A549 (cell line): ENCODE measurements around the gene APOD. TPM values are rescaled to one million over a fixed set of nuclear protein-coding genes. Genes with fewer than 3 reads are reported as not detected.

ENCODE experiments used
- ATAC-seq, 2 experiments: fragments of 200-7000 bp in 1 of 2; fragments of >200 bp in 1 of 2; cut with Nextera tagmentation in 1 of 2; cut with Tn5 transposase in 1 of 2; 3 replicates each; pipeline versions ENCODE4 v1.8.0 to v1.9.1; 2018 to 2020; ENCODE audit warnings: mild to moderate bottlenecking in 1 of 2, moderate library complexity in 1 of 2
- CTCF ChIA-PET: fragments of 300-600 bp; sonication (Branson Sonifier 250); formaldehyde crosslinking; extraction: SDS; loops from one replicate; lab custom pipeline; 2021; ENCODE audit warnings: antibody characterized with exemption, inconsistent platforms; lab: Yijun Ruan, JAX
- POLR2A ChIA-PET: fragments of 350-600 bp; formaldehyde crosslinking; extraction: SDS; loops from one replicate; lab custom pipeline; 2021; ENCODE audit warnings: antibody characterized with exemption, inconsistent platforms; lab: Yijun Ruan, JAX
- DNase-seq, 2 experiments: peaks; one replicate each; pipeline versions ENCODE4 v3.0.0 to v3.0.0-alpha.2; 2011 to 2016; ENCODE audit warnings: low read depth in 1 of 2, low spot score in 1 of 2
- FAIRE-seq: peaks from 2 replicates; lab custom pipeline; 2011; peaks lifted over from hg19 to GRCh38; lab: Jason Lieb, UNC
- H3K27ac ChIP-seq, 2 experiments: fragments of >200 bp; sonication (Bioruptor Twin); formaldehyde crosslinking; 3 replicates each; pipeline ENCODE4 v1.5.1; 2016 to 2017
- H3K4me1 ChIP-seq: fragments of >200 bp; sonication (Bioruptor Twin); formaldehyde crosslinking; 3 replicates; pipeline ENCODE4 v1.6.1; 2016
- H3K4me2 ChIP-seq: fragments of >200 bp; sonication (Bioruptor Twin); formaldehyde crosslinking; 3 replicates; pipeline ENCODE4 v1.6.1; 2016
- H3K4me3 ChIP-seq: fragments of >200 bp; sonication (Bioruptor Twin); formaldehyde crosslinking; 3 replicates; pipeline ENCODE4 v1.5.1; 2016
- H3K9me3 ChIP-seq: fragments of >200 bp; sonication (Bioruptor Twin); formaldehyde crosslinking; 3 replicates; pipeline ENCODE4 v1.6.1; 2016
- BHLHE40 ChIP-seq: IDR thresholded peaks from 2 replicates; pipeline ENCODE4 v1.6.1; 2012; ENCODE audit warnings: low read depth, low read length, inconsistent platforms
- CHD4 ChIP-seq: fragments of 200-600 bp; sonication (generic); IDR thresholded peaks from 2 replicates; pipeline ENCODE4 v1.6.1; 2016; ENCODE audit warnings: antibody characterized with exemption, mild to moderate bottlenecking, borderline replicate concordance
- EHF ChIP-seq: fragments of 250-450 bp; sonication (Bioruptor Pico); IDR thresholded peaks from 2 replicates; pipeline ENCODE4 v1.5.0; 2020; ENCODE audit warnings: mild to moderate bottlenecking
- EHMT2 ChIP-seq: fragments of 200-600 bp; sonication (generic); IDR thresholded peaks from 2 replicates; pipeline ENCODE4 v1.6.1; 2016; ENCODE audit warnings: antibody characterized with exemption, low read depth, mild to moderate bottlenecking, moderate library complexity
- EP300 ChIP-seq, 2 experiments: fragments of >200 bp; sonication (Bioruptor Twin); formaldehyde crosslinking; IDR thresholded peaks; 2 replicates in 1 of 2; 3 replicates in 1 of 2; pipeline ENCODE4 v1.6.1; 2016 to 2017
- FOSL2 ChIP-seq, 2 experiments: fragments of 450-650 bp in 1 of 2; fragments of >200 bp in 1 of 2; sonication (Bioruptor Twin) in 1 of 2; formaldehyde crosslinking; IDR thresholded peaks; 2 replicates each; pipeline versions ENCODE4 v1.5.0 to v1.6.1; 2016 to 2020; ENCODE audit warnings: mild to moderate bottlenecking in 1 of 2, moderate library complexity in 1 of 2
- GATA3 ChIP-seq: IDR thresholded peaks from 2 replicates; pipeline ENCODE4 v1.6.1; 2012; ENCODE audit warnings: borderline replicate concordance
- HOXA7 ChIP-seq: fragments of 250-450 bp; sonication (Bioruptor Pico); IDR thresholded peaks from 2 replicates; pipeline ENCODE4 v1.5.0; 2020; ENCODE audit warnings: mild to moderate bottlenecking, moderate library complexity
- HOXB5 ChIP-seq: fragments of 250-450 bp; sonication (Bioruptor Pico); IDR thresholded peaks from 2 replicates; pipeline ENCODE4 v1.5.0; 2020; ENCODE audit warnings: mild to moderate bottlenecking, moderate library complexity
- JUNB ChIP-seq: fragments of >200 bp; sonication (Bioruptor Twin); formaldehyde crosslinking; IDR thresholded peaks from 2 replicates; pipeline ENCODE4 v1.6.1; 2016
- MAFK ChIP-seq: fragments of 450-650 bp; IDR thresholded peaks from 2 replicates; pipeline ENCODE4 v1.6.1; 2014; ENCODE audit not compliant: partially characterized antibody
- MAX ChIP-seq: IDR thresholded peaks from 2 replicates; pipeline ENCODE4 v1.6.1; 2012
- MAZ ChIP-seq: fragments of 150-350 bp; IDR thresholded peaks from 2 replicates; pipeline ENCODE4 v1.6.1; 2014; ENCODE audit warnings: antibody characterized with exemption, low read depth, low read length, borderline replicate concordance
- MYC ChIP-seq: IDR thresholded peaks from 2 replicates; pipeline ENCODE4 v1.6.1; 2012; ENCODE audit warnings: mild to moderate bottlenecking, inconsistent platforms, low read length, improper control_type of control experiment, borderline replicate concordance
- POLR2A ChIP-seq: IDR thresholded peaks from 2 replicates; pipeline ENCODE4 v1.6.1; 2012; ENCODE audit warnings: mild to moderate bottlenecking, low read length
- POLR2AphosphoS2 ChIP-seq: conservative IDR thresholded peaks from 2 replicates; pipeline ENCODE4 v1.6.1; 2012; ENCODE audit warnings: low read length, improper control_type of control experiment, inconsistent platforms
- RAD21 ChIP-seq, 2 experiments: fragments of >200 bp in 1 of 2; sonication (Bioruptor Twin) in 1 of 2; formaldehyde crosslinking in 1 of 2; IDR thresholded peaks in 1 of 2; conservative IDR thresholded peaks in 1 of 2; 2 replicates in 1 of 2; 3 replicates in 1 of 2; pipeline ENCODE4 v1.6.1; 2012 to 2018; ENCODE audit warnings: inconsistent platforms in 1 of 2
- RARB ChIP-seq: fragments of 250-450 bp; sonication (Bioruptor Pico); IDR thresholded peaks from 2 replicates; pipeline ENCODE4 v1.8.0; 2021; ENCODE audit warnings: mild to moderate bottlenecking, moderate library complexity
- RCOR1 ChIP-seq: fragments of 150-350 bp; IDR thresholded peaks from 2 replicates; pipeline ENCODE4 v1.6.1; 2014; ENCODE audit warnings: antibody characterized with exemption, low read length, low read depth
- REST ChIP-seq: fragments of 200-600 bp; sonication (generic); IDR thresholded peaks from 2 replicates; pipeline ENCODE4 v1.6.1; 2016; ENCODE audit warnings: antibody characterized with exemption, mild to moderate bottlenecking, moderate library complexity
- TFCP2L1 ChIP-seq: fragments of 250-450 bp; sonication (Bioruptor Pico); IDR thresholded peaks from 2 replicates; pipeline ENCODE4 v1.5.0; 2021; ENCODE audit warnings: mild to moderate bottlenecking
- ZFP36 ChIP-seq: fragments of 450-650 bp; IDR thresholded peaks from 2 replicates; pipeline ENCODE4 v1.6.1; 2014; ENCODE audit warnings: borderline replicate concordance; ENCODE audit not compliant: partially characterized antibody
- ZNF302 ChIP-seq: fragments of 250-450 bp; sonication (Bioruptor Pico); IDR thresholded peaks from 2 replicates; pipeline ENCODE4 v1.9.0; 2021; ENCODE audit warnings: inconsistent platforms, mild to moderate bottlenecking, moderate library complexity
- WGBS: methylation state at CpG from one replicate; pipeline ENCODE4 v1.1.6; 2017; ENCODE audit errors: missing lambda C conversion rate; 5-methylcytosine and 5-hydroxymethylcytosine counted together
- polyA plus RNA-seq, 4 experiments: library from polyadenylated mRNA; depleted of rRNA in 3 of 4; stranded (reverse); fragments of >200 nt; fragmentation: RNase III in 1 of 4; extraction: RNeasy Plus Mini Kit Qiagen cat#74134 plus additional on column Dnase treatment in 1 of 4; gene quantifications; 2 replicates in 3 of 4; 3 replicates in 1 of 4; pipeline ENCODE4 v1.2.3, GENCODE V29; 2011 to 2017
- TF ChIP-seq, protein P1 (sequence below): IDR thresholded peaks from 2 replicates; pipeline ENCODE4 v1.6.1; 2012
- TF ChIP-seq, protein P2 (sequence below): fragments of >200 bp; sonication (Bioruptor Twin); formaldehyde crosslinking; IDR thresholded peaks from 2 replicates; pipeline ENCODE4 v1.6.1; 2016
- TF ChIP-seq, protein P3 (sequence below): IDR thresholded peaks from 2 replicates; pipeline ENCODE4 v1.6.1; 2012; ENCODE audit warnings: low read depth, borderline replicate concordance
- TF ChIP-seq, protein P4 (sequence below): fragments of >200 bp; sonication (Bioruptor Twin); formaldehyde crosslinking; IDR thresholded peaks from 3 replicates; pipeline ENCODE4 v1.5.1; 2016

Gene APOD
- polyA plus RNA-seq, 2 of the 4 experiments (the other 2 are of a cell fraction), result 0.15 to 2.8 TPM

- TF ChIP-seq, protein P1, sequence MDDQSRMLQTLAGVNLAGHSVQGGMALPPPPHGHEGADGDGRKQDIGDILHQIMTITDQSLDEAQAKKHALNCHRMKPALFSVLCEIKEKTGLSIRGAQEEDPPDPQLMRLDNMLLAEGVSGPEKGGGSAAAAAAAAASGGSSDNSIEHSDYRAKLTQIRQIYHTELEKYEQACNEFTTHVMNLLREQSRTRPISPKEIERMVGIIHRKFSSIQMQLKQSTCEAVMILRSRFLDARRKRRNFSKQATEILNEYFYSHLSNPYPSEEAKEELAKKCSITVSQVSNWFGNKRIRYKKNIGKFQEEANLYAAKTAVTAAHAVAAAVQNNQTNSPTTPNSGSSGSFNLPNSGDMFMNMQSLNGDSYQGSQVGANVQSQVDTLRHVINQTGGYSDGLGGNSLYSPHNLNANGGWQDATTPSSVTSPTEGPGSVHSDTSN, result no peak
- TF ChIP-seq REST (no peak), POLR2A (no peak), ZFP36 (no peak)
- TF ChIP-seq, all 56 proteins: peak for 0
Observed at GRCh38 chr3:195557322-195557721, 26.4 kb downstream of the APOD start (continued).

GRCh38 chr3:195556390-195556789 lies 27.4 kb downstream of the APOD start:
- H3K27ac ChIP-seq, result no peak overlapping the region
- DNase-seq (peak; percentile 13 to 54), ATAC-seq (peak; percentile 68 to 82; a peak in 4 of 6 replicates), FAIRE-seq (no peak)
- no peaks in the 10 kb centered on the region for H3K9me3 ChIP-seq
- no peaks in the 10 kb centered on the region for H3K4me1 ChIP-seq
- 30% methylated on average over 10 of the region's 10 CpGs for WGBS
- ChIA-PET POLR2A (interaction anchor here (1.0 kb wide), 1 partner anchor 13 kb away, joined by 3 read pairs; the partner anchor contains the start of gene PPP1R2), CTCF (interaction anchor here (0.8 to 1.3 kb wide), 3 partner anchors 13 to 286 kb away, joined by 3 read pairs; partner anchors contain the start of gene PPP1R2)
- TF ChIP-seq GATA3 (no peak), MAX (peak; percentile 79), ZNF302 (CRISPR knock-in tag) (no peak), JUNB (no peak), CHD4 (no peak), RAD21 (conservative IDR thresholded peaks at IDR 0.05 in 1 of 2, IDR thresholded peaks at IDR 0.05 in 1 of 2) (no peak)
- TF ChIP-seq, protein P2, sequence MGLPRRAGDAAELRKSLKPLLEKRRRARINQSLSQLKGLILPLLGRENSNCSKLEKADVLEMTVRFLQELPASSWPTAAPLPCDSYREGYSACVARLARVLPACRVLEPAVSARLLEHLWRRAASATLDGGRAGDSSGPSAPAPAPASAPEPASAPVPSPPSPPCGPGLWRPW, result no peak
- TF ChIP-seq, protein P3, sequence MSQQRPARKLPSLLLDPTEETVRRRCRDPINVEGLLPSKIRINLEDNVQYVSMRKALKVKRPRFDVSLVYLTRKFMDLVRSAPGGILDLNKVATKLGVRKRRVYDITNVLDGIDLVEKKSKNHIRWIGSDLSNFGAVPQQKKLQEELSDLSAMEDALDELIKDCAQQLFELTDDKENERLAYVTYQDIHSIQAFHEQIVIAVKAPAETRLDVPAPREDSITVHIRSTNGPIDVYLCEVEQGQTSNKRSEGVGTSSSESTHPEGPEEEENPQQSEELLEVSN, result 0 out of 2 replicates have a peak, but pooled peaks have one; percentile 42
- TF ChIP-seq, protein P4, sequence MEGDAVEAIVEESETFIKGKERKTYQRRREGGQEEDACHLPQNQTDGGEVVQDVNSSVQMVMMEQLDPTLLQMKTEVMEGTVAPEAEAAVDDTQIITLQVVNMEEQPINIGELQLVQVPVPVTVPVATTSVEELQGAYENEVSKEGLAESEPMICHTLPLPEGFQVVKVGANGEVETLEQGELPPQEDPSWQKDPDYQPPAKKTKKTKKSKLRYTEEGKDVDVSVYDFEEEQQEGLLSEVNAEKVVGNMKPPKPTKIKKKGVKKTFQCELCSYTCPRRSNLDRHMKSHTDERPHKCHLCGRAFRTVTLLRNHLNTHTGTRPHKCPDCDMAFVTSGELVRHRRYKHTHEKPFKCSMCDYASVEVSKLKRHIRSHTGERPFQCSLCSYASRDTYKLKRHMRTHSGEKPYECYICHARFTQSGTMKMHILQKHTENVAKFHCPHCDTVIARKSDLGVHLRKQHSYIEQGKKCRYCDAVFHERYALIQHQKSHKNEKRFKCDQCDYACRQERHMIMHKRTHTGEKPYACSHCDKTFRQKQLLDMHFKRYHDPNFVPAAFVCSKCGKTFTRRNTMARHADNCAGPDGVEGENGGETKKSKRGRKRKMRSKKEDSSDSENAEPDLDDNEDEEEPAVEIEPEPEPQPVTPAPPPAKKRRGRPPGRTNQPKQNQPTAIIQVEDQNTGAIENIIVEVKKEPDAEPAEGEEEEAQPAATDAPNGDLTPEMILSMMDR, result peak; percentile 31; the same call in 2 of the 3 replicates
- TF ChIP-seq, all 56 proteins: peak for 3
- peak overlapping the region; percentile 49; the same call in 2 of the 3 replicates for H3K4me2 ChIP-seq
- H3K4me3 ChIP-seq, result no peak overlapping the region

DNA sequence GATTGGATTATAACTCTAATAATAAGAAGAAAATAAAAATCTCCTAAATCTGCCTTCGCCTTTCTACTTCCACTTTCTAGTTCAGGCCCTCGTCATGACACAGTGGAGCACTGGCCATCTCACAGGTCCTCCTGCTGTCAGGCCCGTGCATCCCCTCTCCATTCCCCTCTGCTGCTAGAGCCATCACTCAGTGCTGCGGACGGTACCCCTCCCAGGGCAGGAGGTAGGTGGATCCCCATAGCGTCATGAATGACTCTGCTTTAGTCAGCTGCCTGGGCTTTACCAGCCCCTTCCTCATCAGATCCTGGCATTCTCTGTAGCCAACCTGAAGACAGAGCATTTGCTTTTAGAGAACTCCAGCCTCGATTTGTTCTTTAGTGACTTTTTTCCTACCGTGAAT lies 28.6 kb downstream of the APOD start:
- ATAC-seq (no peak), FAIRE-seq (no peak), DNase-seq (no peak)
- no peak overlapping the region for H3K27ac ChIP-seq
- no peaks in the 10 kb centered on the region for H3K4me1 ChIP-seq
- ChIA-PET CTCF (interaction anchor here (1.2 kb wide), 1 partner anchor 9 kb away, joined by 3 read pairs; no protein-coding TSS in a partner anchor), POLR2A (interaction anchor here (0.9 kb wide), 1 partner anchor 12 kb away, joined by 3 read pairs; the partner anchor contains the start of gene PPP1R2)
- 66% methylated on average over 8 of the region's 8 CpGs for WGBS
- H3K4me2 ChIP-seq, result no peak overlapping the region
- no peak overlapping the region for H3K4me3 ChIP-seq
- no peaks in the 10 kb centered on the region for H3K9me3 ChIP-seq
- TF ChIP-seq EHMT2, result no peak
- no peak for TF ChIP-seq MAZ
- TF ChIP-seq RCOR1, result no peak
- no peak for TF ChIP-seq HOXA7 (CRISPR knock-in tag)
- TF ChIP-seq, protein P1, result no peak
- no peak for TF ChIP-seq MAFK
- TF ChIP-seq TFCP2L1 (CRISPR knock-in tag), result no peak
- TF ChIP-seq EP300 (IDR thresholded peaks at IDR 0.05), result no peak
- no peak for TF ChIP-seq EHF (CRISPR knock-in tag)
- no peak for TF ChIP-seq RARB (CRISPR knock-in tag)
- no peak for TF ChIP-seq HOXB5 (CRISPR knock-in tag)
- TF ChIP-seq MYC, result no peak
- no peak for TF ChIP-seq POLR2AphosphoS2
- no peak for TF ChIP-seq FOSL2 (IDR thresholded peaks at IDR 0.05)
- TF ChIP-seq FOSL2 (CRISPR knock-in tag; IDR thresholded peaks at IDR 0.05), result no peak
- no peak for TF ChIP-seq BHLHE40
